ENCODE results near the gene SIAH1.

DNA sequence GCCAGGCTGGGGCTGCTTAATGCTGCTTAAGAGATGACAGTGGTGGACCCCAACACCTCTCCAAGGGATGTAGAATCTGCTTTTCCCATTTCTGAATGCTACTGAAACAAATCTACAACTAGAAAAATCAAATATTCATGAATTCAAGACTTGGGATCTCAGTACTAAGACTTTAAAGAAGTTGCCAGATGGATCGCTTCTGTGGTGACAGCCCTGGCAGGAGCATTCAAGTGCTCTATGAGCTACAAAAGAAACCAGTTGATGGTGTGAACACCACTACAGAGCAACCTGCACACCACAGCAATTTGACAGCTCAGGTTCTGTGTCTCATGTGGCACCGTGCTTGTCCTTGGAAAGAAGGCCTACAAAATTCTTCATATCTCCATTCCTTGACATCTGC is 42.6 kb downstream of the SIAH1 start:
- no peak for TF ChIP-seq CTCF (optimal IDR thresholded peaks at IDR 0.05 in 1 of 3, IDR thresholded peaks at IDR 0.05 in 1 of 3, conservative IDR thresholded peaks at IDR 0.05 in 1 of 3; ENCODE audit: extremely low read depth in 1 of 3, insufficient read depth in 2 of 3, low read length in 3 of 3)
- no peak for TF ChIP-seq EZH2 (IDR thresholded peaks at IDR 0.05; ENCODE audit: low read length)
